NOMO-1 treated with DMSO at 0.1 percent for 48 hours (cell line): Measurements from ENCODE around the gene GLT1D1.

Experiments
- DNase-seq: peaks from one replicate; lab custom pipeline; 2025; ENCODE audit not compliant: unreplicated experiment; lab: John Stamatoyannopoulos, UW

GLT1D1 gene

GRCh38 chr12:128852026-128852698 is 1.1 kb upstream of the GLT1D1 start:
- DNase-seq: no peak

DNA sequence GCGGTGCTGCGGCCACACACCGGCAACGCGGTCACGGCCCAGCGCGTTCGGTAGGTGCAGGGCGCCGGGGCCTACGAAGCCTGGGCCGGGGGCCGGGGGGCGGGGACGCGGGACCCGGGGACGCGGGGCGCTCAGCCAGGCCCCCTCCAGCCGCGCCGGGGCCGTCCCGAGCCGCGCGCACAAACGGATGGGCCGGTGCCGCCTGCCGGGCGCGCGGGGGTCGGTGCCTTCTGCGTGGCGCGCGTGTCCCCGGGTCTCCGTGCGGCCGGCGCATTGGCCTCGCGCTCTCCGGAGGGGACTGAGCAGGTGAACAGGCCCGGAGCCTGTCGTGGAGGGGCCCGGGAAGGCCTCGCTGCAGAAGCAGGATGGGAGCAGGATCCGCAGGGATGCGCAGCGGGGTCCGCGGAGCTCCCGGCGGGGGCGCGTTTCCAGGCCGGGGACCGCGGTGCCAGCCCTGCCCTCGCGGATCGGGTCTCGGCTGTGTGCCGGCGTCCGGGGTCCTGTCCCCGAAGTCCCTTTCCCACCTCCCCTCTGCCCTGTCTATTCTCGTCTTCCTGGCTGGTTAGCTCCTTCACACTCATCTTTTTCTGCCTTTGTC is 421 bp downstream of the GLT1D1 start:
- no peak for DNase-seq

GRCh38 chr12:128856035-128856790 is 2.9 kb downstream of the GLT1D1 start:
- DNase-seq: no peak

DNA sequence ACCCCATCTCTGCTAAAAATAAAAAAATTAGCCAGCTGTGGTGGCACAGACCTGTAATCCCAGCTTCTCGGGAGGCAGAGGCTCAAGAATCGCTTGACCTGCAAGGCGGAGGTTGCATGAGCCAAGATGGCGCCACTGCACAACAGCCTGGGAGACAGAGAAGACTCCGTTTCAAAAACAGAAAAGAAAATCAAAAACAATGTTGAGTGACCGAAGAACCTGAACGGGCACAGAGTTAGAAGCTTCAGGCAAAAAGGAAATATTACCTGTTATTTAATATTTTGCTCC is 3.5 kb downstream of the GLT1D1 start:
- no peak for DNase-seq

DNA sequence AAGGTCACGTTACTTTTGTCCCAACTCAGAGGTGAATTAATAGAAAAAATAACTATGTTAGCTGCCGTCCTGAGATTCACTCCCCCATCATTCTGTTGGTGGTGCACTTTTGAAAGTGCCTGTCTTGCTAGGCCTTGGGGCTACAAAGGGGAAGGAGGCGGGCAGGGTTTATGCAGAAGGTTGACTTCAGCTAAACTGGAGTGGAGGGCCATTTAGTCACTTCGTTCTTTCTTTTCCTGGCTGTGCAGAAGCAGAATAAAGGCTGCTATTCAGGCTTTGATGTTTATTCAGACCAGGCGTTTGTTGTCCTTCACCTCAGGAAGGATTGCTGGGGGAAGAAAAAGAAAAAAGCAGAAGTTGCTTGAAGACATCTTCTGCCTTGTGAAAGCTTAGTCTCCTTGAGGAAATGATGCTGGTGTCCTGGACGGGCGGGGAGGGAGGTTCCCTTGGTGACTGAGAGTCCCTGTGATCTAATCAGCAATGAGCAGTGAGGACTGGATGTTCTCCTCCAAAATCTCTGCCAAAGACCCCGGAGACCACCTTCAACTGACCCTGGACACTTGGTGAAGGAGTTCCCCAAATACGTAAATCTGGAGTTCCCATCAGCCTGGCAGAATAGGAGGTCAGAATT is 4.0 kb downstream of the GLT1D1 start:
- DNase-seq: peak; percentile 74

DNA sequence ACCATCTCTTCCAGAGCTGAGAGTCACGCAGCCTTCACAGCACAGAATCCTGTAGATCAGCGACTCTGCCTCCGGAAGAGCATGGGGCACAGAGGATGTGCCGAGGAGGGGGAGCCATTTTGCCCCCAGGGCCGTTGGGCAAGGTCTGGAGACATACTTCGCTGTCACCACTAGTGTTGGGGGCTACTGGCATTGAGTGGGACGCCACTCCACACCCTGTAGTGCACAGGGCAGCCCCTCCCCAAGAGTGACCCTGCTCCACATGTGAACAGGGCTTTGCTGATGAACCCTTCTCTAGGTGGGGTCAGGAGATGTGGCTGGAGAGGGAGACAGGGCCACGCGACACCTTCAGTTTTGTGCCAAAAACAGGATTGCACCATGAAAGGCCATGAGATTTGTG is 6.0 kb downstream of the GLT1D1 start:
- DNase-seq: no peak

- DNase-seq: no peak
Observed at GRCh38 chr12:128861226-128862016, 8.1 kb downstream of the GLT1D1 start.

DNA sequence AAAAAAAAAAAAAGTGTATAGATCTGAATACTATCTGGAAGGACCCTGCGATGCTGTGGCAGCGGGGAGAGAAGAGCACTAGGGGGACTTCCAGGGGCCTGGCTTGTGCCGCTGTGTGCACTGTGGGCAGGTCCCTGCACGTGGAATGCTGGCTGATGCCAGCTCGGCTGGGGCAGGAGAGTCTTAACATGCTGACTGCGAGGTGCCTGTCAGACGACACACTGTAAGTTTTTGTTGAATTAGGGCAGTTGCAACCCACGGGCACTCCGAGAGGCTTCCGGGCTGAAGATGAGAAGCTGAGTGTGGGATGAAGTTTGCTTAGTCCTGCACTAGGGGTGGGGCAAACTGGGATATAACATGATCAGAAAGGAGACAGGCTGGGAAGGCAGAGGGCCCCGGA is 10.7 kb downstream of the GLT1D1 start:
- no peak for DNase-seq

GRCh38 chr12:128864516-128865186 is 11.4 kb downstream of the GLT1D1 start:
- DNase-seq: no peak

- DNase-seq: no peak
Observed at GRCh38 chr12:128867466-128867865, 14.2 kb downstream of the GLT1D1 start.

- DNase-seq: peak; percentile 15
Observed at GRCh38 chr12:128871516-128871892, 18.2 kb downstream of the GLT1D1 start.

DNA sequence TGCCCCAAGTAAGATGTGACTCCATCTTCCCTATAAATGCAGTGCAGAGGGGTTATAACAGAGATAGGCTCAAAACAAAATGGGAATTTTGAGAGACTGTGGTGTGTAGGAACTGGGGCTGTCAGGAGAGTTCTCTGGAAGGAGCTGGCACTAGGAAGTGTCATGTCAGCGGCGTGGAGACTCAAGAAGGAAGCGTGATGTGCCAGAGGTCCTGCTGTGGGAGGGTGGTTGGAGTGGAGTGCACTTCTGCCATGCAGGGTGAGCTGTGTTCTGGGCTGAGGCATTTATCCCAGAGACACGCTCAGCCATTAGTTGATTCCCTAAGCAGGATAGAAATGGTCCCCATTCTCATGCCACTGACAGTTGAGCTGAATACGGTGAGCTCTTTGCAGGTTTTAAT is 19.0 kb downstream of the GLT1D1 start:
- DNase-seq: no peak

GRCh38 chr12:128876559-128876958 is 23.3 kb downstream of the GLT1D1 start:
- no peak for DNase-seq

DNA sequence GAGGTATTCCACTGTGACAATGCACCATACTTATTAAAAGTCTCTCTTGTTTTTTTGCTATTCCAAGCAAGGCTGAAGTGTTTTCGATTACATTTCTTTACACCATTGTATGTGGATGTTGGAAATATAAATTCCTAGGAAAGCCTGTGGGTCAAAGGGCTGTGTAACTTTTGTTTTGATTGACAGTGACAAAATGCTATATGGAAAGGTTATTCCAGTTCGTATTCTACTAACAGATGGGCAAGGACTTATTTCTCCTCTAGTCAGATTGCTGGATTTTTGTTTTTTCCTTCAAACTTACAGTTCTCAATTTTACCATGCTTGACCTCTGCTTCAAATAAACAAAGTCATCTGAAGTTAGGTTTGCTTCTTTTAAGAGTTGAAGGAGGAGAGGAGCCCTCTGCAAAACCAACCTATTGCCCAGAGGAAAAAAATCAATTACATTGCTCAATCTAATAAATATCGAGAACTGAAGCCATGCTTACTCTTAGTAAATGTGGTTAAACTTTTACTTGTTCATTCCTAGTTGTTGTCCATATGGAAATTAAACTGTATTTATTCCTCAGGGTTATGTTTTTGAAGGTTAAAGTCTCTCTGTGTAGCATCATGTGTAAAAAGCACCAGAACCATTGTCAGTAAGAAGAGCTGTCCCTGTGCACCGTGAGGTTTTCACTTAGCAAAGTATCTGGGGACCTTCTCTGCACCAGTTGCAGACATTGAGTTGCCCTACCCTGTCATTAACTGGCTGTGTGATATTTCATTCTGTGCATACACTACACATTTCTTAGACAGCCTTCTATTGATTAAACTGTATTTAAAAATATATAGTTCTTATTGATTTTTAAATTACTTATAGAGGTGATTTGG is 26.9 kb downstream of the GLT1D1 start:
- DNase-seq: no peak

DNA sequence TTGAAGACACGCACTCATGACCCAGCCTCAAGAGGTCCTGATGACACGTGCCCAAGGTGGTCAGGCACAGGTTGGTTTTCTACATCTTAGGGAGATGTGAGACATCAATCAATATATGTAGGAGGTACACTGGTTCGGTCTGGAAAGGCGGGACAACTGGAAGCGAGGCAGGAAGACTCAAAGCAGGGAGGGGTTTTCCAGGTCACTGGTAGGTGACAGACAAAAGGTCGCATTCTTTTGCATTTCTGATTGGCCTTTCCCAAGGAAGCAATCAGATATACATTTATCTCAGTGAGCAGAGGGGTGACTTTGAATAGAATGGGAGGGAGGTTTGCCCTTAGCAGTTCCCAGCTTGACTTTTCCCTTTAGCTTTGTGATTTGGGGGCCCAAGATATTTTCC is 38.6 kb downstream of the GLT1D1 start:
- no peak for DNase-seq

DNA sequence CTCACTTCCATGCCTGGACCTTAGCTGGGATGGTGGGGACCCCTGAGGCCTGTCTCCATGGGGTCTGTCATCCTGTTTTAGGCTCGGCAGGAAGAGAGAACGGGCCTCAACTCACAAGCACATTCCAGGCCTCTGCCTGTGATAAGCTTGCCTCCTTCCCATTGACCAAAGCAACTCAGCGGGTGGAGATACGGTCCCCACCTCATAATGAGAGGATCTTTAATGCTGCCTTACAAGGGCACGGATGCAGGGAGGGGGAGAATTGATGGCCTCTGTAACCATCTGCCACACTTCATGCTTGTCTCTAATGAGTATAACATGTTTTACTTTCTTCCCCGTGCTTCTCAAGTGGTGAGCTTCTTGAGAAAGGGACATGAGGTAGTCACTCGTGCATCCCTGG is 50.0 kb downstream of the GLT1D1 start:
- DNase-seq: no peak

DNA sequence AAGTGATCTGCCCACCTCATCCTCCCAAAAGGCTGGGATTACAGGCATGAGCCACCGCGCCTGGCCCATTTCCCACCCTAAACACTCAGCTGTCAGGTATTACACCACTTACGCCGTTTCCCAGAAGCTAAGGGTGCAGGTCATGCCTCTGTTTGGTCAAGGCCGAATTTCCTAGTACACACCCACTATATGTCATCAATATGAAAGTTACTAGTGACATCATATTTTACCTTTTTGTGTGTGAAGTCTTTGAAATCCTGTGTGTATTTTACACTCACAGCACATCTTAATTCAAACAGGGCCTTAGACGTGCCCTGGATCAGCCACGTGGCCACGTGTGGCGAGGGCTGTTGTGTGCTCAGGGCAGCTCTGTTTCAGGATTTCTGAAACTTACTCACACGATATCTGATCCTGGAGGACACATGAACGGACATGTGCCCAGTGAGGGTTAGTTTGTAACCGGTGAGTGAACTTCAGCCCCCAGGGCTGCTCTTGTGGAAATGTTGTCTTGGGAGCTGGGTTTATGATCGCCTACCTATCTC is 51.8 kb downstream of the GLT1D1 start:
- DNase-seq: no peak

- no peak for DNase-seq
Observed at GRCh38 chr12:128906485-128907137, 53.3 kb downstream of the GLT1D1 start.

DNA sequence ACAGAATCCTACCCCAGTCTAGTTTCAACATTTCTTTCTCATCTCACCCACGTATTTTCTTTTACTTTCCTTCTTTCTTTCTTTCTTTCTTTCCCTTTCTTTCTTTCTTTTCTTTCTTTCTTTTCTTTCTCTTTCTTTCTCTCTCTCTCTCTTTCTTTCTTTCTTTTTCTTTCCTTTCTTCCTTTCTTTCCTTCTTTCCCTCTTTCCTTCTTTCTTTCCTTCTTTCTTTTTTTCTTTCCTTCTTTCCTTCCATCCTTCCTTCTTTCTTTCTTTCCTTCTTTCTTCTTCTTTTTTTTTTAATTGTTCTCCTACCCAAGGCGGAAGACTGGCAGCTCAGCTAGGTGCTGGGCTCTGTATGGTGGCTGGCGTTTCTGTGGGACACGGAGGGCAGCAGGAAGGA is 55.0 kb downstream of the GLT1D1 start:
- no peak for DNase-seq
